DOHH2 (cell line): Measurements from ENCODE around the gene TDRKH.

ENCODE experiments used
- CTCF ChIP-seq: fragments of 200-600 bp; sonication (generic); IDR thresholded peaks from one replicate; pipeline ENCODE4 v1.5.1; 2014; ENCODE audit warnings: antibody characterized with exemption, mild to moderate bottlenecking, low read depth, low read length; ENCODE audit not compliant: poor library complexity, severe bottlenecking
- EZH2phosphoT487 ChIP-seq: fragments of 200-600 bp; sonication (generic); IDR thresholded peaks from 2 replicates; pipeline ENCODE4 v1.6.1; 2017; ENCODE audit warnings: borderline replicate concordance, mild to moderate bottlenecking, antibody characterized with exemption, low read length, moderate library complexity, mixed read lengths

GRCh38 chr1:151802372-151802771, 12.1 kb upstream of the TDRKH start:
- TF ChIP-seq CTCF (no peak), EZH2phosphoT487 (no peak)
